GM19099 (cell line): ENCODE data around the gene MAGI1.

Experiments
- POLR2A ChIP-seq: IDR thresholded peaks from 3 replicates; pipeline ENCODE4 v1.6.1; 2011; ENCODE audit warnings: low read depth; ENCODE audit not compliant: insufficient read length; ENCODE audit errors: extremely low read depth

MAGI1 gene

DNA sequence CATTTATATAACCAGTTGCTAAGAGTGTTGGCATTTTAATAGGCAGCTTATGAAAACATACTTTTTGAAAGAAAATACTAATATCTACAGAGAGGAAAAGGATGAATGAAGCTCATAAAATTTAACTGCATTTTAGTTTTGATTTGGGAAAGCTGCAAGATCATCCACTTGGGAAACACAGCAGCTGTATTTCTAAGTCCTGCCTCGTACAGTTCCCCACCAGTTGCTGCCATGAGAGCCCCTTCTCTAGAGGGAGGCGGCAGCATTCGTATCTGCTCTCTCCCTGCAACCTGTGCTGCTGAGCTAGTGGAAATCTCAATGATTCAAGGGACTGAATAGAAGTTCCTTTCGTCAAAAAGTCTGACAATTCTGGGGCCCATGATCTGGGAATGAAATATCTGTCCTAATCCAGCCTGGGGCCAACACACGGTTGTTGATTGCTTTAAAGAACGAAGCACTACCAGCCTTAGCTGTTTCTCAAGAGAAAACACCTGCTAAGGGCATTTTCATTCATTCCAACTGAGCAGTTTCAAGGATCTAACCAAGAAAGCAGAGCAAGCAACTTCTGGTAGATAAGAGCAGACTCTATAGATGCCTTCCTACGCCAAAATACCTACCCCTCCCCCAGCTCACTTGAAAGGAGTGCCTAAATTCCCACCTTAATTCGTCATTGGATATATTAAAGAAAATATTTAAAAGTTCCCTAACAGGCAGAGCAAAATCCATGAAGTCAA, 223.7 kb downstream of the MAGI1 start:
- TF ChIP-seq POLR2A, result no peak

- TF ChIP-seq POLR2A, result no peak
Observed at GRCh38 chr3:65811892-65812291, 226.8 kb downstream of the MAGI1 start.

DNA sequence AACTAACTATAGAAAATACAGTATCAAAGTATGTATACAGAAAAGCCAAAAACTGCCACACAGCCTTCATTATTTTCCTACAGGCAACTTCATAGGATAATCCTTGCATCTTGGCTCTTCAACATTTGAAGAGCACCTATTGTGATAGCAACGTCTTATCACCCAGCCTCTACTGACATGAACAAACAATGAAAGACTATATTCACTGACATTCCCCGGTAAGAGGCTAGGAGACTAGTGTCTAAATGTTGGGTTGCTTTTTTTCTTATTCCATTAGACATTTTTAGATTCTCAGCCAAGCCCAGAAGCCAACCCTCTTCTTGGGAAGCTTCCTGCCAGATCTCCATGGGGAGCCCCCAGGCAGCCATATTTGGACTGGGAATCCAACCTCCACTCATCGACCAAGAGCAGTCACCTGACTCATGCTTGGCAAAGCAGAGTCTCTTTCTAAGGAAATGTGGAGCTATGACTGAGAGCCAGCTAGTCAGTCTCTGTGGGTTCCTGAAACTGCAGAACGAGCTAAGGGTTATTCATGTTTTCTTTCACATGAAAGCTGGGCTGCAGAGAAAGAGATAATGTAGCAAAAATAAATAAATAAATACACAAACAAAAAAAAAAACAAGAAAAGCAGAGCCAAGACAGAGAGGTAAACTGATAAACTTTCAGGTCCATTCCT, 227.5 kb downstream of the MAGI1 start:
- no peak for TF ChIP-seq POLR2A

GRCh38 chr3:65810302-65810701, 228.4 kb downstream of the MAGI1 start:
- TF ChIP-seq POLR2A, result no peak

GRCh38 chr3:65809641-65810150, 229.0 kb downstream of the MAGI1 start:
- TF ChIP-seq POLR2A, result no peak

DNA sequence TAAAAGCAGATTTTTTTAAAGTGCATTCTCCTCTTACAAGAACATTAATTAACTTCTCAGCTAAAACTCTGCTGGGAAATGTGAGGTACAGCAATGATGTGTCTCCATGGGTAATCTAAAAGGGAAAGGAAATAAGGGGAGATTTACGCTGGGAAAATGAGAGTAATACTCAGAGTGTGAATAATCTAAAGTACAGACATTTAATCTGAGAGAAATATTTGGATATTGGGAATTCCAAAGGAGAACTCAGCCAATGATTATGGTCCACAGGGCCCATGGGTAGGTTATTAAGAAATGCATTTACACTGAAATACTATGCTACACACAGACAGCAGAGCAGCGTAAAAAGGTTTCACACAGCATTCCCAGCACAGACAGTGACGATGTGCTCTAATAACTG, 229.9 kb downstream of the MAGI1 start:
- no peak for TF ChIP-seq POLR2A

DNA sequence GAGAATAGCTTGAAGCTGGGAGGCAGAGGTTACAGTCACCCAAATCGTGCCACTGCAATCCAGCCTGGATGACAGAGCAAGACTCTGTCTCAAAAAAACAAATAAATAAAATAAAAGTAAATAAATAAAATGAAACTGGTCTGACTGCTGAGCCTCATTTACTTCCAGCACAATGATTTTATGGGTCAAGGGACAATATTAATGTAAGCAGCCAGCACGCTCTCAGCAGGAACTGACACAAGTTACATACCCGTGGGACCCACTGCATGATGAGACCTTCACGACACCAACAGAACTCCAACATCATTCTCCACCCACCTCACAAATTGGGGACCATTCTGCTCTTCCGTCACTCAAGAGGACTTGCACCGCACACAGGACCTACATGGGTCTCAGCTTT, 230.3 kb downstream of the MAGI1 start:
- no peak for TF ChIP-seq POLR2A

DNA sequence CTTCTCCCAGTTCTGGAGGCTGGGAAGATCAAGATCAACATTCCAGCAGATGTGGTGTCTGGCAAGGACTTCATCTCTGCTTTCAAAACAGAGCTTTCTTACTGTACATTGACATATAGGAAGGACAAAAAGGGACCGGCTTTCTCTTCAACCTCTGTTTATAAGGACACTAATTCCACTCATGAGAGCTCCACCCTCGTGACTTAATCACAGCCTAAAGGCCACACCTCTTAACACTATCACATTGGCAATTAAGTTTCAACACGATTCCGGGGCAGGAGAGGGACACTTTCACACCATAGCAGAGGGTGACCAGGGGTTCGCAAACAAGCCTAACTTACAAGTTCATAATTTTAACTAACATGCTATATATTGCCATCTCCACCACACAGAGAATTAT, 231.5 kb downstream of the MAGI1 start:
- no peak for TF ChIP-seq POLR2A

GRCh38 chr3:65806600-65806999, 232.1 kb downstream of the MAGI1 start:
- no peak for TF ChIP-seq POLR2A

DNA sequence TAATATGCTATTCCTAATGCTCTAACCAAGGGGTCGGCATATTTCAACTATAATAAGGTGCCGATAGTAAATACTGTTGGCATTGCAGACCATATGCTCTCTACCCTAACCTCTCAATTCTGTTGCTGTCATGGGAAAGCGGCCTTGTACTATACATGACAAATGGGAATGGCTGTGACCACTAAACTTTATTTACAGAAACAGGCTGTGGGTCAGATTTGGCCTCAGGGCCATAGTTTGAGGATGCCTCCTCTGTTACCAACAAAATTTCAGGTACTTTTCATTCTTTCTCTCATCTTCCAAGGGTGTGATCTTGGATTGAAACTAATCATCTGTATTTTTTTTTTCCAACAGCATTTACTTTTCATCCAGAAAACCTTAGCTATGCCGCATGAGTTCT, 242.0 kb downstream of the MAGI1 start:
- no peak for TF ChIP-seq POLR2A

DNA sequence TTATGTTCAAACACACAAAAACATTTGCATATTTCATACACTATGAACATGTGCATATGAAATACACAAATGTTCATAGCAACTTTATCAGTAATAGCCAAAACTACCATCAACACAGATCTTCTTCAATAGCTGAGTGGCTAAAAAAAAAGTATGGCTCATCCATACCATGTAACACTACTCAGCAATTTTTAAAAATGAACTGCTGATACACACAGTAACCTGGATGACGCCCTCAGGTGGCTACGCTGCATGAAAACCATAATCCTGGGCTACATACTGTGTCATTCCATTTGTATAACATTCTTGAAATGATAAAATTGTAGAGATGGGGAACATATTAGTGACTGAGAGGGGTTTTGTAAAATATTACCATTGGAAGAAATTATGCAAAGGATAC, 243.6 kb downstream of the MAGI1 start:
- no peak for TF ChIP-seq POLR2A

- TF ChIP-seq POLR2A, result no peak
Observed at GRCh38 chr3:65793495-65794200, 245.1 kb downstream of the MAGI1 start.

GRCh38 chr3:65788461-65788860, 250.3 kb downstream of the MAGI1 start:
- TF ChIP-seq POLR2A, result no peak

DNA sequence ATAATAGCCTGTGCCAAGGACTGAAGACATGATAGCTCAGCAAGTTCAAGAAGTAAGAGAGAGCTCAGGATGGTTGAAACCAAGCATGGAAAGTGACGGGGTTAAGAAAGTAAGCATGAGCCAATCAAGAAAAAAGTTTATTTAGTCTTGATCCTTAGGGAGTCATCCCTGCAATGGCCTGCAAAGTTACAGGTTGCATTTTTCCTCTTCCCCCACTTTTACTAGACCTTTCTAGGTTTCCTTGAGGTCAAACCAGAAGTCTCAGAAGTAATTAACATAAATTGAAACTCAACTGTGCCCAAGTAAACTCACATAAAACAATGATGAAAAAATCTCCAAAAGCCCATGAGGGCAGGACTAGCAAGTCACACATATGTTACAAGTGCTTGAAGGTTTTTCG, 250.9 kb downstream of the MAGI1 start:
- no peak for TF ChIP-seq POLR2A

- no peak for TF ChIP-seq POLR2A
Observed at GRCh38 chr3:65787340-65787739, 251.4 kb downstream of the MAGI1 start.

DNA sequence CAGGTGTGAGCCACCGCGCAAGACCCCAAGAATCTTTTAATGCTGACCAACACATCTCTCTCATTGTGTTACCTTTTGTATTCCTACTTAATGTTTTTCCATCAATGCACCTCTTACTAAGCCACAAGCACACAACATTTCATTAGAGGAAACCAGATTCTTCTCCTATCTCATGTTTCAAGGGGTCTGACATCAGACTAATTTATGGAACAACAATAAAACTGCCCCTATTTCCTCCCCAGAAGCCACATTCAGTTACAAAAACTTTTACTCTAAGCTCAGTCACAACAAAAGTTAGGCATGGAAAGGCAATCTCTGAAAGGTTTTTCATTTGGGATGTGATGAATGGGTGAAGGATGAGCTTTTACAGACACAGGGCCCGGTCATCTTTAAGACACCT, 251.8 kb downstream of the MAGI1 start:
- TF ChIP-seq POLR2A, result no peak
